Measurements from ENCODE around the gene KIN.

KIN gene

GRCh38 chr10:7708832-7709231 lies 79.0 kb downstream of the KIN start:
- Mint-ChIP-seq H3K4me1 (no peaks in the 10 kb centered on the region), H3K27ac (ENCODE audit: low read depth) (no peak overlapping the region), H3K9me3 (no peaks in the 10 kb centered on the region), H3K36me3 (ENCODE audit: insufficient read depth) (no peaks in the 10 kb centered on the region), H3K4me3 (no peak overlapping the region), H3K27me3 (peaks cover 71% of the 10 kb centered on the region)
- ATAC-seq (replicated peaks; ENCODE audit: extremely low read depth, poor library complexity, severe bottlenecking) (no peak), DNase-seq (ENCODE audit: low spot score in 2 of 2) (no peak)

GRCh38 chr10:7707858-7708622 lies 79.8 kb downstream of the KIN start:
- DNase-seq (ENCODE audit: low spot score in 2 of 2) (no peak), ATAC-seq (replicated peaks; ENCODE audit: extremely low read depth, poor library complexity, severe bottlenecking) (no peak)
- peaks cover 74% of the 10 kb centered on the region for H3K27me3 Mint-ChIP-seq
- H3K4me1 Mint-ChIP-seq = no peaks in the 10 kb centered on the region
- H3K27ac Mint-ChIP-seq (ENCODE audit: low read depth) = no peak overlapping the region
- no peak overlapping the region for H3K4me3 Mint-ChIP-seq
- H3K9me3 Mint-ChIP-seq = no peaks in the 10 kb centered on the region
- H3K36me3 Mint-ChIP-seq (ENCODE audit: insufficient read depth) = no peaks in the 10 kb centered on the region

- Mint-ChIP-seq H3K9me3 (no peaks in the 10 kb centered on the region), H3K4me1 (no peaks in the 10 kb centered on the region), H3K4me3 (no peak overlapping the region), H3K27ac (ENCODE audit: low read depth) (no peak overlapping the region), H3K27me3 (peaks cover 74% of the 10 kb centered on the region), H3K36me3 (ENCODE audit: insufficient read depth) (no peaks in the 10 kb centered on the region)
- DNase-seq (ENCODE audit: low spot score in 2 of 2) = no peak
- ATAC-seq (replicated peaks; ENCODE audit: extremely low read depth, poor library complexity, severe bottlenecking) = no peak
Observed at GRCh38 chr10:7707102-7707501, 80.7 kb downstream of the KIN start.

GRCh38 chr10:7706534-7707073 lies 81.2 kb downstream of the KIN start:
- H3K27ac Mint-ChIP-seq (ENCODE audit: low read depth) = no peak overlapping the region
- peaks cover 74% of the 10 kb centered on the region for H3K27me3 Mint-ChIP-seq
- DNase-seq (ENCODE audit: low spot score in 2 of 2) = no peak
- H3K4me3 Mint-ChIP-seq = no peak overlapping the region
- H3K4me1 Mint-ChIP-seq = no peaks in the 10 kb centered on the region
- no peak for ATAC-seq (replicated peaks; ENCODE audit: extremely low read depth, poor library complexity, severe bottlenecking)
- H3K9me3 Mint-ChIP-seq = no peaks in the 10 kb centered on the region
- H3K36me3 Mint-ChIP-seq (ENCODE audit: insufficient read depth) = no peaks in the 10 kb centered on the region

GRCh38 chr10:7705341-7705740 lies 82.5 kb downstream of the KIN start:
- DNase-seq (ENCODE audit: low spot score in 2 of 2) = no peak
- H3K27me3 Mint-ChIP-seq = peaks cover 73% of the 10 kb centered on the region
- no peak overlapping the region for H3K4me3 Mint-ChIP-seq
- H3K27ac Mint-ChIP-seq (ENCODE audit: low read depth) = no peak overlapping the region
- no peak for ATAC-seq (replicated peaks; ENCODE audit: extremely low read depth, poor library complexity, severe bottlenecking)
- H3K9me3 Mint-ChIP-seq = no peaks in the 10 kb centered on the region
- H3K36me3 Mint-ChIP-seq (ENCODE audit: insufficient read depth) = no peaks in the 10 kb centered on the region
- no peaks in the 10 kb centered on the region for H3K4me1 Mint-ChIP-seq

GRCh38 chr10:7704071-7705016 lies 83.4 kb downstream of the KIN start:
- H3K9me3 Mint-ChIP-seq = no peaks in the 10 kb centered on the region
- no peak for DNase-seq (ENCODE audit: low spot score in 2 of 2)
- no peak for ATAC-seq (replicated peaks; ENCODE audit: extremely low read depth, poor library complexity, severe bottlenecking)
- H3K27me3 Mint-ChIP-seq = peaks cover 81% of the 10 kb centered on the region
- H3K27ac Mint-ChIP-seq (ENCODE audit: low read depth) = no peak overlapping the region
- no peaks in the 10 kb centered on the region for H3K4me1 Mint-ChIP-seq
- H3K4me3 Mint-ChIP-seq = no peak overlapping the region
- no peaks in the 10 kb centered on the region for H3K36me3 Mint-ChIP-seq (ENCODE audit: insufficient read depth)

GRCh38 chr10:7703140-7703539 lies 84.7 kb downstream of the KIN start, which contains the start of gene ITIH2:
TSS of gene ITIH2 (plus strand) at chr10:7703316. CDS start at chr10:7703435, 119 bp downstream.
- ATAC-seq (replicated peaks; ENCODE audit: extremely low read depth, poor library complexity, severe bottlenecking) (no peak), DNase-seq (ENCODE audit: low spot score in 2 of 2) (no peak)
- no peaks in the 10 kb centered on the region for H3K36me3 Mint-ChIP-seq (ENCODE audit: insufficient read depth)
- no peaks in the 10 kb centered on the region for H3K9me3 Mint-ChIP-seq
- H3K27me3 Mint-ChIP-seq = peaks cover 91% of the 10 kb centered on the region
- no peak within 1 kb of the TSS for H3K4me3 Mint-ChIP-seq
- H3K27ac Mint-ChIP-seq (ENCODE audit: low read depth) = no peak within 1 kb of the TSS
- no peaks in the 10 kb centered on the region for H3K4me1 Mint-ChIP-seq

GRCh38 chr10:7702288-7702812 lies 85.4 kb downstream of the KIN start:
- Mint-ChIP-seq H3K27ac (ENCODE audit: low read depth) (no peak overlapping the region), H3K9me3 (no peaks in the 10 kb centered on the region), H3K36me3 (ENCODE audit: insufficient read depth) (no peaks in the 10 kb centered on the region), H3K27me3 (peaks cover 91% of the 10 kb centered on the region), H3K4me1 (no peaks in the 10 kb centered on the region), H3K4me3 (no peak overlapping the region)
- ATAC-seq (replicated peaks; ENCODE audit: extremely low read depth, poor library complexity, severe bottlenecking) (no peak), DNase-seq (ENCODE audit: low spot score in 2 of 2) (no peak)

- DNase-seq (ENCODE audit: low spot score in 2 of 2) (no peak), ATAC-seq (replicated peaks; ENCODE audit: extremely low read depth, poor library complexity, severe bottlenecking) (no peak)
- peaks cover 83% of the 10 kb centered on the region for H3K27me3 Mint-ChIP-seq
Observed at GRCh38 chr10:7701158-7701742, 86.5 kb downstream of the KIN start.

More at GRCh38 chr10:7701158-7701742, 86.5 kb downstream of the KIN start:
- H3K36me3 Mint-ChIP-seq (ENCODE audit: insufficient read depth) = no peaks in the 10 kb centered on the region
- H3K27ac Mint-ChIP-seq (ENCODE audit: low read depth) = no peak overlapping the region
- H3K4me3 Mint-ChIP-seq = no peak overlapping the region
- H3K4me1 Mint-ChIP-seq = no peaks in the 10 kb centered on the region
- H3K9me3 Mint-ChIP-seq = no peaks in the 10 kb centered on the region

All from central memory CD8-positive, alpha-beta T cell (primary cell).